Choroid plexus epithelial cell (primary cell): ENCODE data around the gene UBE2H.

Experiments used
- DNase-seq: peaks from one replicate; pipeline ENCODE4 v3.0.0-alpha.2; 2010; ENCODE audit warnings: low read depth
- H3K4me3 ChIP-seq: 2 replicates; pipeline ENCODE4 v1.5.1; 2011; ENCODE audit warnings: low read depth, mild to moderate bottlenecking, control low read depth, low read length, moderate library complexity
- CTCF ChIP-seq: conservative IDR thresholded peaks from 2 replicates; pipeline ENCODE4 v1.5.1; 2011; ENCODE audit warnings: low read depth, mild to moderate bottlenecking, control low read depth, inconsistent platforms, low read length, moderate library complexity

Gene UBE2H

DNA sequence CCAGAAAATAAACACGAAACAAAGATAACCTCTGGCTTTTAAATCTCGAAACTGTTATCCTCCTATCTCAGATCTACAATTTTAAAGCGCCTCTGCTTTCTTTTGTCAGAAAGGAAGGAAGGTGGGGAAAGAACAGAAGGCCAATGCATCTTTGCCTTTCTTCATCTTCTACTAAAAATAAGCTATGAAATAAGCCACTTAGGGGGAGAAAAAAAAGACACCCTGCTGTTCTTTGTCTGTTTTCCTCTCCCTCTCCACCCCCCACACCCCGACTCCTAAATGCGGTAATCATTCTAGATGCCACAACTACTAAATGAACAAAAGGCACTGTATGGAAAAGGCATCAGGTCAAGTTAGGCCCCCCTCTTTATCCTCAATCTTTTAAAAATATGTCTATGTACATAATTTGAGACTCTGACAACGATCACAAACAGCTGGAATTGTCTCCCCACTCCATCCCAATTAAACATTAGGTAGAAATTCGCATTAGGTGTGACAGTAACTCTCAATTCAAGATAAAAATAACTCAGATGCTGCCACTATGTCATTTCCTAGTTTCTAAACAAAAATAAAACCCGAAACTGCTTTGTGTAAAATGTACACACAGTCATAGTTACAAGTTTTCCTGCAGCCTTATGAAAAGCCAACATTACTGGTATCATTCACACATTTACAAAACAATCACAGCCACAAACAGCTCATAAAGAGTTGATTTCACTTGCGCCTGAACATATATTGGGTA lies 2.4 kb downstream of the UBE2H start:
- no peak for TF ChIP-seq CTCF
- DNase-seq, result peak; percentile 65
- peak overlapping the region; percentile 85 for H3K4me3 ChIP-seq

- H3K4me3 ChIP-seq, result peak overlapping the region; percentile 85
- no peak for TF ChIP-seq CTCF
- peak; percentile 86 for DNase-seq
Measured at GRCh38 chr7:129949292-129950133, 3.2 kb downstream of the UBE2H start.

- no peak for TF ChIP-seq CTCF
- peak; percentile 98 for DNase-seq
- peak overlapping the region; percentile 85 for H3K4me3 ChIP-seq
Measured at GRCh38 chr7:129948877-129949291, 3.9 kb downstream of the UBE2H start.

GRCh38 chr7:129948338-129948737 lies 4.4 kb downstream of the UBE2H start:
- DNase-seq, result no peak

DNA sequence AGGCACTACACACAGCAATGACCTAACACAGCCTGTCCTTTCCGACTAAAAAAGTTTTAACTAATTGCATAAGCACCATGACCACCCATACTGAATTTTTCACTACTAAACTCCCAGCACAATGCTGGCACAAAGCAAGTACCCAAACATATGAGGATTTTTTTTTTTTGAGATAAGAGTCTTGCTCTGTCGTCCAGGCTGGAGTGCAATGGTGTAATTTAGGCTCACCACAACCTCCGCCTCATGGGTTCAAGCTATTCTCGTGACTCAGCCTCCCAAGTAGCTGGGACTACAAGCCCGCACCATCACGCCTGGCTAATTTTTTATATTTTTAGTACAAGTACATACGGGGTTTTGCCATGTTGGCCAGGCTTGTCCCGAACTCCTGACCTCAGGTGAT lies 5.1 kb downstream of the UBE2H start:
- TF ChIP-seq CTCF, result no peak
- DNase-seq, result peak; percentile 31
- no peak overlapping the region for H3K4me3 ChIP-seq

More at GRCh38 chr7:129948338-129948737, 4.4 kb downstream of the UBE2H start:
- TF ChIP-seq CTCF, result no peak
- H3K4me3 ChIP-seq, result peak overlapping the region; percentile 20

DNA sequence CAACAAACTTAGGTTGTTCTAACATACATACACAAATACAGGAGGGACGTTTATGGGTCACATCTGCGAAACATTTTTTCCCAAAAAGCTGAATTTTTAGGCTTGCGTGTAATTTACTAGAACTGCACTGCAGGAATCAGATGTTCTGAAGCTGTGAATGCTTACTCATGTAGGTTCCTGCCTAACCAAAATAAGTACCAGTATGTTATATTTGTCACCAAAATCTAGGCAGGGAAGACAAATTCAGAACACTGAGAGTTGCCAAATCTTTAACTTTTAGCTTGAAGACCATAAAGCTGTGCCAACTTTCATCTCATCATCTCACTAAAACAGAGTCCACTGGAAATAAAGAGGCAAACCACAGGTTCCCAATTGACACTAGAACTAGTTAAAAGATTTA lies 5.7 kb downstream of the UBE2H start:
- peak; percentile 53 for DNase-seq
- no peak overlapping the region for H3K4me3 ChIP-seq
- TF ChIP-seq CTCF, result no peak
